ENCODE data around the gene CENPP. TPM values are rescaled to one million over a fixed set of nuclear protein-coding genes. Genes with fewer than 3 reads are reported as not detected.

CENPP gene
- polyA plus RNA-seq, 2 of the 4 experiments (the other 2 are of a cell fraction): 7.2 to 13.4 TPM

GRCh38 chr9:92595930-92596329 lies 270.2 kb downstream of the CENPP start:
- 31% methylated on average over 1 of the region's 1 CpG for WGBS (ENCODE audit: missing lambda C conversion rate)
- ATAC-seq (no peak), DNase-seq (ENCODE audit: low read depth in 1 of 2, low spot score in 1 of 2) (no peak), FAIRE-seq (no peak)
- TF ChIP-seq KDM1A (IDR thresholded peaks at IDR 0.05; ENCODE audit: low read depth) (no peak), TP53 (CRISPR knock-in tag; IDR thresholded peaks at IDR 0.05) (no peak), CHD4 (IDR thresholded peaks at IDR 0.05; ENCODE audit: borderline replicate concordance) (no peak), HEYL (CRISPR knock-in tag; IDR thresholded peaks at IDR 0.05) (no peak), MAFK (IDR thresholded peaks at IDR 0.05; ENCODE audit: partially characterized antibody) (no peak), RCOR1 (IDR thresholded peaks at IDR 0.05; ENCODE audit: low read depth, low read length) (no peak), TFCP2L1 (CRISPR knock-in tag; IDR thresholded peaks at IDR 0.05) (no peak), MAX (IDR thresholded peaks at IDR 0.05) (no peak), EHMT2 (IDR thresholded peaks at IDR 0.05; ENCODE audit: low read depth) (no peak), ATOH8 (CRISPR knock-in tag; IDR thresholded peaks at IDR 0.05; ENCODE audit: low read depth) (no peak), PHF8 (IDR thresholded peaks at IDR 0.05; ENCODE audit: borderline replicate concordance, low read depth) (no peak), ZNF302 (CRISPR knock-in tag; IDR thresholded peaks at IDR 0.05) (no peak), NPAS2 (CRISPR knock-in tag; IDR thresholded peaks at IDR 0.05; ENCODE audit: borderline replicate concordance) (no peak)
- TF ChIP-seq, protein P1, sequence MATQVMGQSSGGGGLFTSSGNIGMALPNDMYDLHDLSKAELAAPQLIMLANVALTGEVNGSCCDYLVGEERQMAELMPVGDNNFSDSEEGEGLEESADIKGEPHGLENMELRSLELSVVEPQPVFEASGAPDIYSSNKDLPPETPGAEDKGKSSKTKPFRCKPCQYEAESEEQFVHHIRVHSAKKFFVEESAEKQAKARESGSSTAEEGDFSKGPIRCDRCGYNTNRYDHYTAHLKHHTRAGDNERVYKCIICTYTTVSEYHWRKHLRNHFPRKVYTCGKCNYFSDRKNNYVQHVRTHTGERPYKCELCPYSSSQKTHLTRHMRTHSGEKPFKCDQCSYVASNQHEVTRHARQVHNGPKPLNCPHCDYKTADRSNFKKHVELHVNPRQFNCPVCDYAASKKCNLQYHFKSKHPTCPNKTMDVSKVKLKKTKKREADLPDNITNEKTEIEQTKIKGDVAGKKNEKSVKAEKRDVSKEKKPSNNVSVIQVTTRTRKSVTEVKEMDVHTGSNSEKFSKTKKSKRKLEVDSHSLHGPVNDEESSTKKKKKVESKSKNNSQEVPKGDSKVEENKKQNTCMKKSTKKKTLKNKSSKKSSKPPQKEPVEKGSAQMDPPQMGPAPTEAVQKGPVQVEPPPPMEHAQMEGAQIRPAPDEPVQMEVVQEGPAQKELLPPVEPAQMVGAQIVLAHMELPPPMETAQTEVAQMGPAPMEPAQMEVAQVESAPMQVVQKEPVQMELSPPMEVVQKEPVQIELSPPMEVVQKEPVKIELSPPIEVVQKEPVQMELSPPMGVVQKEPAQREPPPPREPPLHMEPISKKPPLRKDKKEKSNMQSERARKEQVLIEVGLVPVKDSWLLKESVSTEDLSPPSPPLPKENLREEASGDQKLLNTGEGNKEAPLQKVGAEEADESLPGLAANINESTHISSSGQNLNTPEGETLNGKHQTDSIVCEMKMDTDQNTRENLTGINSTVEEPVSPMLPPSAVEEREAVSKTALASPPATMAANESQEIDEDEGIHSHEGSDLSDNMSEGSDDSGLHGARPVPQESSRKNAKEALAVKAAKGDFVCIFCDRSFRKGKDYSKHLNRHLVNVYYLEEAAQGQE (IDR thresholded peaks at IDR 0.05): no peak
- TF ChIP-seq, protein P2, sequence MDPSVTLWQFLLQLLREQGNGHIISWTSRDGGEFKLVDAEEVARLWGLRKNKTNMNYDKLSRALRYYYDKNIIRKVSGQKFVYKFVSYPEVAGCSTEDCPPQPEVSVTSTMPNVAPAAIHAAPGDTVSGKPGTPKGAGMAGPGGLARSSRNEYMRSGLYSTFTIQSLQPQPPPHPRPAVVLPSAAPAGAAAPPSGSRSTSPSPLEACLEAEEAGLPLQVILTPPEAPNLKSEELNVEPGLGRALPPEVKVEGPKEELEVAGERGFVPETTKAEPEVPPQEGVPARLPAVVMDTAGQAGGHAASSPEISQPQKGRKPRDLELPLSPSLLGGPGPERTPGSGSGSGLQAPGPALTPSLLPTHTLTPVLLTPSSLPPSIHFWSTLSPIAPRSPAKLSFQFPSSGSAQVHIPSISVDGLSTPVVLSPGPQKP (IDR thresholded peaks at IDR 0.05; ENCODE audit: low read depth, low read length): no peak
- no peak overlapping the region for H3K27ac ChIP-seq
- no peak overlapping the region for H3K4me3 ChIP-seq
- POLR2A ChIA-PET: no interaction called here
- H3K4me1 ChIP-seq: no peaks in the 10 kb centered on the region
- no peak overlapping the region for H3K4me2 ChIP-seq
- no peaks in the 10 kb centered on the region for H3K9me3 ChIP-seq
- CTCF ChIA-PET: no interaction called here

GRCh38 chr9:92598382-92598781 lies 272.6 kb downstream of the CENPP start:
- ChIA-PET CTCF (interaction anchor here (0.7 kb wide), 1 partner anchor 36 kb away, joined by 4 read pairs; no protein-coding TSS in a partner anchor), POLR2A (interaction anchor here (0.6 kb wide), 1 partner anchor 18 kb away, joined by 3 read pairs; no protein-coding TSS in a partner anchor)
- H3K4me3 ChIP-seq: no peak overlapping the region
- ATAC-seq (no peak), DNase-seq (ENCODE audit: low read depth in 1 of 2, low spot score in 1 of 2) (no peak), FAIRE-seq (no peak)
- no peak for TF ChIP-seq HDAC2 (IDR thresholded peaks at IDR 0.05)
- TF ChIP-seq MAX (IDR thresholded peaks at IDR 0.05): no peak
- no peak for TF ChIP-seq HEYL (CRISPR knock-in tag; IDR thresholded peaks at IDR 0.05)
- no peak for TF ChIP-seq ESRRA (IDR thresholded peaks at IDR 0.05; ENCODE audit: borderline replicate concordance, low read length)
- TF ChIP-seq E2F6 (IDR thresholded peaks at IDR 0.05; ENCODE audit: borderline replicate concordance, low read depth): no peak
- TF ChIP-seq RFX5 (IDR thresholded peaks at IDR 0.05): no peak
- TF ChIP-seq GATA3 (IDR thresholded peaks at IDR 0.05; ENCODE audit: borderline replicate concordance): no peak
- TF ChIP-seq SREBF2 (IDR thresholded peaks at IDR 0.05): no peak
- TF ChIP-seq JUN (IDR thresholded peaks at IDR 0.05): no peak
- no peak for TF ChIP-seq CHD4 (IDR thresholded peaks at IDR 0.05; ENCODE audit: borderline replicate concordance)
- TF ChIP-seq HOXB13 (CRISPR knock-in tag; IDR thresholded peaks at IDR 0.05; ENCODE audit: low read depth): no peak
- no peak for TF ChIP-seq ATOH8 (CRISPR knock-in tag; IDR thresholded peaks at IDR 0.05; ENCODE audit: low read depth)
- no peak for TF ChIP-seq BHLHE40 (IDR thresholded peaks at IDR 0.05; ENCODE audit: low read depth, low read length)
- no peak overlapping the region for H3K4me2 ChIP-seq
- H3K9me3 ChIP-seq: no peaks in the 10 kb centered on the region
- H3K27ac ChIP-seq: no peak overlapping the region
- no peaks in the 10 kb centered on the region for H3K4me1 ChIP-seq
- WGBS (ENCODE audit: missing lambda C conversion rate): 92% methylated on average over 2 of the region's 2 CpGs

Measured in A549 (cell line).